Measurements from ENCODE around the gene APOLD1.

DNA sequence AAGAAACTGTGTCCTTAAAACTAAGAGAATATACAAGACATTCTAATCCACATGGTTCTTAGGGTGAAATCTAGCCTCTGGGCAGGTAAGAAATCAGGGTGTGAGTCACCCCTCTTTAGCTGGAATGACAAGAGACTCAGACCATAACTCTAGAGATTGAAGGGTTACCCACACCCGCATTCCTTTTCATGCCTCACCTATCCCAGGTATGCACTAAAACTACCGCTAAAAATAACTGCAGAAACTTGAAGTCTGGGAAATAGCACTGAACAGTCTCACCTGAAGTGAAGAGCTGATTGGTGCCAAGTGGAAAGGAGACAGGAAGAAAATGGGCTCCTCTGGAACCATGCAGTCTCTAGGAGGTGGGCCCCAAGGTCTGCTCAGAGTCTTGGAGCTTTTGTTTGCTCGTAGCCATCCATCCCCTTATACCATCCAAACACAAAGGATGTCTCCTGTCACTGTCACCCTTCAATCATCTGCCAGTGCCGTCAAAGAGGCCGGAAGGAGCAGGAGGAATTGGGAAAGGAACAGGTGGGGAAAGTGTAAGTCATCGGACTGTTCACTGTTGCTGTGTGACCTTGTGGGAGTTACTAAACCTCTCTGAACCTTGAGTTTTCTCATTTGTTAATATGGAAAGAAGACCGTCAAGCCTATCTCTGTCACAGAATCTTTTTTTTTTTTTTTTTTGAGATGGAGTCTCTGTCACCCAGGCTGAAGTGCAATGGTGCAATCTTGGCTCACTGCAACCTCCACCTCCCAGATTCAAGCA is 50.1 kb downstream of the APOLD1 start:
- TF ChIP-seq, protein P1, sequence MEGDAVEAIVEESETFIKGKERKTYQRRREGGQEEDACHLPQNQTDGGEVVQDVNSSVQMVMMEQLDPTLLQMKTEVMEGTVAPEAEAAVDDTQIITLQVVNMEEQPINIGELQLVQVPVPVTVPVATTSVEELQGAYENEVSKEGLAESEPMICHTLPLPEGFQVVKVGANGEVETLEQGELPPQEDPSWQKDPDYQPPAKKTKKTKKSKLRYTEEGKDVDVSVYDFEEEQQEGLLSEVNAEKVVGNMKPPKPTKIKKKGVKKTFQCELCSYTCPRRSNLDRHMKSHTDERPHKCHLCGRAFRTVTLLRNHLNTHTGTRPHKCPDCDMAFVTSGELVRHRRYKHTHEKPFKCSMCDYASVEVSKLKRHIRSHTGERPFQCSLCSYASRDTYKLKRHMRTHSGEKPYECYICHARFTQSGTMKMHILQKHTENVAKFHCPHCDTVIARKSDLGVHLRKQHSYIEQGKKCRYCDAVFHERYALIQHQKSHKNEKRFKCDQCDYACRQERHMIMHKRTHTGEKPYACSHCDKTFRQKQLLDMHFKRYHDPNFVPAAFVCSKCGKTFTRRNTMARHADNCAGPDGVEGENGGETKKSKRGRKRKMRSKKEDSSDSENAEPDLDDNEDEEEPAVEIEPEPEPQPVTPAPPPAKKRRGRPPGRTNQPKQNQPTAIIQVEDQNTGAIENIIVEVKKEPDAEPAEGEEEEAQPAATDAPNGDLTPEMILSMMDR (conservative IDR thresholded peaks at IDR 0.05; ENCODE audit: low read length): no peak
- TF ChIP-seq EZH2phosphoT487 (IDR thresholded peaks at IDR 0.05; ENCODE audit: borderline replicate concordance, low read depth, low read length): no peak
